HEK293T (cell line): Measurements from ENCODE around the gene UNC13D.
A peak's percentile ranks its signal among the peaks of the same experiment; 100 is the strongest.

Source experiments
- CTCF ChIA-PET: fragments of 350-600 bp; formaldehyde crosslinking; extraction: SDS; loops from one replicate; lab custom pipeline; 2021; ENCODE audit warnings: antibody characterized with exemption, inconsistent platforms; lab: Yijun Ruan, JAX
- POLR2A ChIA-PET: fragments of 350-600 bp; formaldehyde crosslinking; extraction: SDS; loops from one replicate; lab custom pipeline; 2020; ENCODE audit warnings: antibody characterized with exemption, inconsistent platforms; lab: Yijun Ruan, JAX
- DNase-seq: peaks from one replicate; pipeline ENCODE4 v3.0.0; 2012; ENCODE audit warnings: mixed read lengths; ENCODE audit errors: extremely low spot score
- ARNT ChIP-seq: fragments of 450-650 bp; IDR thresholded peaks from 2 replicates; pipeline ENCODE4 v1.6.1; 2017; ENCODE audit warnings: mild to moderate bottlenecking
- BHLHE40 ChIP-seq: fragments of 450-650 bp; IDR thresholded peaks from 2 replicates; pipeline ENCODE4 v1.6.1; 2016; ENCODE audit warnings: mild to moderate bottlenecking, moderate library complexity, borderline replicate concordance
- CTBP1 ChIP-seq: fragments of 450-650 bp; IDR thresholded peaks from 2 replicates; pipeline ENCODE4 v1.6.1; 2016; ENCODE audit warnings: borderline replicate concordance
- ELF4 ChIP-seq: fragments of 450-650 bp; IDR thresholded peaks from 2 replicates; pipeline ENCODE4 v1.6.1; 2017; ENCODE audit warnings: antibody characterized with exemption
- FOXA1 ChIP-seq: fragments of 450-650 bp; IDR thresholded peaks from 2 replicates; pipeline ENCODE4 v1.6.1; 2016; ENCODE audit warnings: mild to moderate bottlenecking
- FOXK2 ChIP-seq: fragments of 450-650 bp; IDR thresholded peaks from 2 replicates; pipeline ENCODE4 v1.6.1; 2016; ENCODE audit warnings: mild to moderate bottlenecking
- FOXM1 ChIP-seq: fragments of 450-650 bp; IDR thresholded peaks from 2 replicates; pipeline ENCODE4 v1.6.1; 2017; ENCODE audit warnings: mild to moderate bottlenecking, borderline replicate concordance
- HDGF ChIP-seq: fragments of 450-650 bp; IDR thresholded peaks from 2 replicates; pipeline ENCODE4 v1.6.1; 2017; ENCODE audit warnings: antibody characterized with exemption, borderline replicate concordance
- L3MBTL2 ChIP-seq: fragments of 450-650 bp; conservative IDR thresholded peaks from 2 replicates; pipeline ENCODE4 v1.6.1; 2016; ENCODE audit warnings: mild to moderate bottlenecking
- LEF1 ChIP-seq: fragments of 450-650 bp; IDR thresholded peaks from 2 replicates; pipeline ENCODE4 v1.6.1; 2017; ENCODE audit warnings: mild to moderate bottlenecking, borderline replicate concordance
- NFRKB ChIP-seq: fragments of 450-650 bp; IDR thresholded peaks from 2 replicates; pipeline ENCODE4 v1.6.1; 2016; ENCODE audit warnings: mild to moderate bottlenecking, moderate library complexity
- PKNOX1 ChIP-seq: fragments of 450-650 bp; IDR thresholded peaks from 2 replicates; pipeline ENCODE4 v1.6.1; 2016
- SP1 ChIP-seq: fragments of 450-650 bp; IDR thresholded peaks from 2 replicates; pipeline ENCODE4 v1.6.1; 2017
- SUZ12 ChIP-seq: fragments of 450-650 bp; IDR thresholded peaks from 2 replicates; pipeline ENCODE4 v1.6.1; 2016; ENCODE audit warnings: mild to moderate bottlenecking
- TARDBP ChIP-seq: fragments of 450-650 bp; IDR thresholded peaks from 2 replicates; pipeline ENCODE4 v1.6.1; 2016
- ZNF384 ChIP-seq: fragments of 450-650 bp; IDR thresholded peaks from 2 replicates; pipeline ENCODE4 v1.6.1; 2016

UNC13D gene

GRCh38 chr17:75823257-75824041 lies 20.8 kb downstream of the UNC13D start:
- ChIA-PET POLR2A (interaction anchor here (1.2 kb wide), 1 partner anchor 43 kb away, joined by 5 read pairs; no protein-coding TSS in a partner anchor), CTCF (interaction anchor here (0.6 kb wide), 1 partner anchor 273 kb away, joined by 3 read pairs; no protein-coding TSS in a partner anchor)
- DNase-seq = no peak
- no peak for TF ChIP-seq FOXM1

- DNase-seq = no peak
- ChIA-PET CTCF (interaction anchor here (0.6 kb wide), 1 partner anchor 274 kb away, joined by 3 read pairs; no protein-coding TSS in a partner anchor), POLR2A (interaction anchor here (1.2 kb wide), 1 partner anchor 43 kb away, joined by 5 read pairs; a partner anchor contains a TSS)
- TF ChIP-seq SP1 (no peak), ARNT (no peak), ZNF384 (no peak), NFRKB (no peak), ELF4 (no peak), SUZ12 (no peak), CTBP1 (no peak), FOXK2 (no peak), FOXM1 (no peak), BHLHE40 (no peak), HDGF (no peak), FOXA1 (no peak), TARDBP (no peak)
Measured at GRCh38 chr17:75822800-75823166, 21.4 kb downstream of the UNC13D start.

- CTCF ChIA-PET = no interaction called here
- POLR2A ChIA-PET = interaction anchor here (1.2 kb wide), 1 partner anchor 43 kb away, joined by 5 read pairs; a partner anchor contains a TSS
- no peak for DNase-seq
- no peak for TF ChIP-seq HDGF
- no peak for TF ChIP-seq TARDBP
- TF ChIP-seq NFRKB = no peak
- TF ChIP-seq PKNOX1 = peak; percentile 32; the same call in 1 of the 2 replicates
- TF ChIP-seq ELF4 = no peak
- no peak for TF ChIP-seq LEF1
Measured at GRCh38 chr17:75822119-75822799, 21.9 kb downstream of the UNC13D start.

DNA sequence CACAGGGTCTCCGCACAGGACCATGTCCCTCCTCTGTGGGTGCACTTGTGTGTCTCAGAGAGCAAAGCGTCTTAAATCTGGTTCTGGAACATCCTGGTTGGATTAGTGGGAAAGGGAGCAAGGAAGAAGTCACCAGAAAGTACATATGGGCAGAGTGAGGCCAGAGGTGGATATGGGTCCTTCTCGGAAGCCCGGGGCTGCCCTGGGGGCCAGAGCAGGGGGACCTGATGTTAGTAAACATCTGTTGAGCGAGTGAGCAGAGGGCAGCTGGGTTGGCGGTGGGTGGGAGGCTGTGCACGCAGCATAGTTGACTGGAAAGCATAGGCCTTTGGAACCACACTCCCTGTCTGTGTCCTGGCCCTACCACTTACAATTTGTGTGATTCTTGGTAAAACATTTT lies 22.7 kb downstream of the UNC13D start:
- DNase-seq = no peak
- CTCF ChIA-PET = no interaction called here
- TF ChIP-seq SUZ12 = no peak
- POLR2A ChIA-PET = interaction anchor here (1.2 kb wide), 1 partner anchor 42 kb away, joined by 5 read pairs; a partner anchor contains a TSS

GRCh38 chr17:75820094-75821080 lies 23.8 kb downstream of the UNC13D start:
- DNase-seq = no peak
- POLR2A ChIA-PET = interaction anchor here (1.8 kb wide), 1 partner anchor 40 kb away, joined by 7 read pairs; no protein-coding TSS in a partner anchor
- TF ChIP-seq FOXA1 = no peak
- TF ChIP-seq SP1 = no peak
- TF ChIP-seq FOXK2 = no peak
- TF ChIP-seq ARNT = no peak
- no peak for TF ChIP-seq TARDBP
- TF ChIP-seq HDGF = no peak
- no peak for TF ChIP-seq PKNOX1
- no peak for TF ChIP-seq FOXM1
- TF ChIP-seq ELF4 = no peak
- TF ChIP-seq ZNF384 = no peak
- no peak for TF ChIP-seq BHLHE40
- TF ChIP-seq NFRKB = no peak
- CTCF ChIA-PET = no interaction called here

GRCh38 chr17:75819678-75820077 lies 24.5 kb downstream of the UNC13D start:
- POLR2A ChIA-PET = interaction anchor here (0.6 to 1.8 kb wide), 2 partner anchors 40 to 63 kb away, joined by 3 to 7 read pairs; no protein-coding TSS in a partner anchor
- CTCF ChIA-PET = interaction anchor here (2.2 kb wide), 1 partner anchor 8 kb away, joined by 4 read pairs; no protein-coding TSS in a partner anchor
- DNase-seq = no peak
- TF ChIP-seq ELF4 = no peak
- TF ChIP-seq SUZ12 = no peak
- TF ChIP-seq PKNOX1 = no peak
- no peak for TF ChIP-seq ZNF384
- TF ChIP-seq LEF1 = no peak
- TF ChIP-seq TARDBP = no peak
- no peak for TF ChIP-seq L3MBTL2
- TF ChIP-seq FOXA1 = no peak
- no peak for TF ChIP-seq ARNT
- no peak for TF ChIP-seq NFRKB
- no peak for TF ChIP-seq SP1
- no peak for TF ChIP-seq FOXM1
- no peak for TF ChIP-seq BHLHE40
- no peak for TF ChIP-seq HDGF
- TF ChIP-seq CTBP1 = no peak
- no peak for TF ChIP-seq FOXK2
